Adrenal gland (tissue), 5 donors: Measurements from ENCODE around the gene LYZ.

Source experiments
- POLR2A ChIP-seq, 2 donors: fragments of 450-650 bp; IDR thresholded peaks; one replicate each; pipeline ENCODE4 v1.6.1; 2017; ENCODE audit warnings: antibody characterized with exemption in 2 of 2, mild to moderate bottlenecking in 2 of 2, moderate library complexity in 1 of 2
- TF ChIP-seq, protein P1 (sequence below), 6 experiments: fragments of 450-650 bp in 4 of 6; fragments of 200-600 bp in 2 of 6; sonication (generic) in 1 of 6; IDR thresholded peaks; 1 replicate in 5 of 6; 2 replicates in 1 of 6; pipeline versions ENCODE4 v1.5.1 to v1.8.0; 2016 to 2021; ENCODE audit warnings: antibody characterized with exemption in 6 of 6, mild to moderate bottlenecking in 2 of 6, moderate library complexity in 1 of 6
- donor health status: DM: no; HTN: no; CAD: no.

DNA sequence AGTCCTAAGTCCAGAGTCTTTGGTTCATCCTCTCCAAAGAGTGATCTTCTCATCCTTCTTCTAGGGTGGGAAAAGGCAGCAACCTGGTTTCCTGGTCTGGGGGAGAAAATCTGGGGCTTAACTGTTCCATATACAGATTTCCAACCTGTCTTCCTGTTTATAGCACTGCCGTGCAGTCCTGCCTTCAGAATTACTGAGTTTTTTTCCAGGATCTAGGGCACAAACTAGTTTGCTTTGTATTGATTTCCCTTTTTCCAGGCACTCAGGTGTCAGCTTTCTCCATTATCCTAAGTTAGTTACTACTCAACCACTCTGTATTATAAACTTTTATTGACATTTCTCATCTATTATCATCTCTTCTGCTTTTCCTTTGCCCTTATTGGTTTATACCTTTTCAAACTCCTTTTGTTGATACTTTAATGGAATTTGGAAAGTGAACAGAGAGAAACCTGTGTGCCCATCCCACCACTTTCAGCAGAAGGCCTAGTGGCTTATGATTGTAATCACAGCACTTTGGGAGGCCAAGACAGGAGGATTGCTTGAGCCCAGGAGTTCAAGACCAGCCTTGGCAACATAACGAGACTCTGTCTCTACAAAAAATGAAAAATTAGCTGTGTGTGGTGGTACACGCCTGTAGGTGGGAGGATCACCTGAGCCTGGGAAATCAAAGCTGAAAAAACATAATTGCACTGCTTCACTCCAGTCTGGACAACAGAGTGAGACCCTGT lies 4.1 kb upstream of the LYZ start:
- TF ChIP-seq, protein P1, sequence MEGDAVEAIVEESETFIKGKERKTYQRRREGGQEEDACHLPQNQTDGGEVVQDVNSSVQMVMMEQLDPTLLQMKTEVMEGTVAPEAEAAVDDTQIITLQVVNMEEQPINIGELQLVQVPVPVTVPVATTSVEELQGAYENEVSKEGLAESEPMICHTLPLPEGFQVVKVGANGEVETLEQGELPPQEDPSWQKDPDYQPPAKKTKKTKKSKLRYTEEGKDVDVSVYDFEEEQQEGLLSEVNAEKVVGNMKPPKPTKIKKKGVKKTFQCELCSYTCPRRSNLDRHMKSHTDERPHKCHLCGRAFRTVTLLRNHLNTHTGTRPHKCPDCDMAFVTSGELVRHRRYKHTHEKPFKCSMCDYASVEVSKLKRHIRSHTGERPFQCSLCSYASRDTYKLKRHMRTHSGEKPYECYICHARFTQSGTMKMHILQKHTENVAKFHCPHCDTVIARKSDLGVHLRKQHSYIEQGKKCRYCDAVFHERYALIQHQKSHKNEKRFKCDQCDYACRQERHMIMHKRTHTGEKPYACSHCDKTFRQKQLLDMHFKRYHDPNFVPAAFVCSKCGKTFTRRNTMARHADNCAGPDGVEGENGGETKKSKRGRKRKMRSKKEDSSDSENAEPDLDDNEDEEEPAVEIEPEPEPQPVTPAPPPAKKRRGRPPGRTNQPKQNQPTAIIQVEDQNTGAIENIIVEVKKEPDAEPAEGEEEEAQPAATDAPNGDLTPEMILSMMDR (IDR thresholded peaks at IDR 0.05) = no peak
- no peak for TF ChIP-seq POLR2A (IDR thresholded peaks at IDR 0.05)
